ENCODE results near the gene TNNI3K. TPM values are rescaled to one million over a fixed set of nuclear protein-coding genes. Genes with fewer than 3 reads are reported as not detected.

Gene TNNI3K
- total and polyA plus RNA-seq, 8 donors, result 0.34 to 2.2 (median 0.39) TPM; not detected in 2

DNA sequence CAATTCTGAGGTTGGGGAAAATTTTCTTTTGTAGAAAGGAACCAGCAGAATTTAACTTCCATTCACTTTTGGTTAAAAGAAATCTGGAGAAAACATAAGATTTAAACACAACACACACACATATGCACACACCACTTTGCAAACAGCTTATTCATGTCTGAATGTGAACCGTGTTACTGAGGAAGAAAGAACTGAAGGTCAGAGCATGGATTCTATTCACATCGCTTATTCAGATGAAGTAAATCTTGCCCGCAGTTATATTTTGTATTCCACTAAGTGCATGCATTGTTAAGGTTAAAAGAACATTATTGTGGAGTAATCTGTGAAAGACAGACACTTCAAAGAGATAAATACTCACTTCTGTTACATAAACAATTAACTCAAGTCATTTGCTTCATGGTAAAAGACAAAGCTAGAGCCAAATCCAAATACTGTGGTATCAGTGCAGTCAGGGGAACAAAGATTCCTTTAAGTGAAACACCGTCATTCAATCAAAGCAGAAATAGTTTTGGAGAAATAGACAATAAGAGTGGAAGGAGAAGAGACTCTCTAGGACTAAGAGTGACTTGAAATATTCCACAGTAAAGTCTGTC lies 195.3 kb downstream of the TNNI3K start:
- Histone ChIP-seq H3K4me3 (no peak overlapping the region), H3K27ac (no peak overlapping the region), H3K9me3 (no peaks in the 10 kb centered on the region), H3K36me3 (no peaks in the 10 kb centered on the region), H3K4me1 (no peaks in the 10 kb centered on the region), H3K27me3 (no peaks in the 10 kb centered on the region)
- FAIRE-seq (no peak), DNase-seq (no peak), ATAC-seq (no peak)
- no peak for TF ChIP-seq CTCF (IDR thresholded peaks at IDR 0.05)
- 39 to 43% methylated on average over 4 of the region's 4 CpGs for WGBS, 2 donors
- intact Hi-C loops (cut with DNase I), result no loop called here

DNA sequence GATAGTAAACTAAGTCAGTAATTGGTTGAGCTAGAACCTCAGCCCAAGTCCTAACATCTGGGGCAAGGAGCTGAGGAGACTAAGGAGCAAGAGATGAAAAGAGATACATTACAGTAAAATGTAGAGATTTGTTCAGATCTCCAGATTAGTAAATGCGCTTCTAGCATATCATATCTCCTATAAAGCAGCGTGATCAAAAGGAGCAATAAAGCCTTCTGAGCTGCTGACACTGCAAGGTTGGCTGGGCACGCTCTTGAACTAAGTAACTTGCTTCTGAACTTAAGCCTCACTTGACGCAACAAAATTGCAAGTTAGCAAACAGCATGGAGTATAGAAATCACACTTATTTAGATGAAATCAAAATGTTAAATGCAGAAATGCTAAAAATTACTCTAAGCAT lies 196.3 kb downstream of the TNNI3K start:
- H3K4me3 ChIP-seq, result no peak overlapping the region
- TF ChIP-seq CTCF (IDR thresholded peaks at IDR 0.05), result no peak
- no peak overlapping the region for H3K27ac ChIP-seq
- H3K9me3 ChIP-seq, result no peaks in the 10 kb centered on the region
- no peaks in the 10 kb centered on the region for H3K36me3 ChIP-seq
- H3K4me1 ChIP-seq, result no peaks in the 10 kb centered on the region
- no peaks in the 10 kb centered on the region for H3K27me3 ChIP-seq
- intact Hi-C loops (cut with DNase I), result no loop called here
- FAIRE-seq (no peak), DNase-seq (no peak), ATAC-seq (no peak)
- 66 to 83% methylated on average over 4 of the region's 4 CpGs for WGBS, 2 donors

DNA sequence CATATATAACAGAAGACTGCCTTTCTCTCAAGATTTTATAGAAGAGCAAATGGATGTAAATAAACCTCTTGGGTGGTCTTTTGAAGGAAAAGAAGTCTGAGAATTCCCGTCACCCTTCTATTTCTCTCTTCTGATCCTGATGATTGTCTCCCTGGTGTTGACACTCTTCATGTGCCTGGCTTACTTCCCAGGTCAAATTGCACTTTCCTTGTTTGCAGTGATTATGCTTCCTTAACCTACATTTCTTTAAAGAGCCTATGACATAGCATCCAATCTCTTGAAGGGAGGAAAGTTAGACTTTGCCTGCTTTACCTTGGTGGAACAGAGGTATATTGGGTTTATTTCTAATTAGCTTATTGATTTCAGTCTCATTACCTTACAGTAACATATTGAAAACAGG lies 197.1 kb downstream of the TNNI3K start:
- DNase-seq (no peak), ATAC-seq (no peak), FAIRE-seq (no peak)
- H3K27ac ChIP-seq, result no peak overlapping the region
- WGBS, 2 donors, result 0% methylated on average over 1 of the region's 1 CpG
- H3K9me3 ChIP-seq, result no peaks in the 10 kb centered on the region
- no peaks in the 10 kb centered on the region for H3K4me1 ChIP-seq
- intact Hi-C loops (cut with DNase I), result no loop called here
- no peak overlapping the region for H3K4me3 ChIP-seq
- TF ChIP-seq CTCF (IDR thresholded peaks at IDR 0.05), result no peak
- no peaks in the 10 kb centered on the region for H3K27me3 ChIP-seq
- H3K36me3 ChIP-seq, result no peaks in the 10 kb centered on the region

GRCh38 chr1:74434321-74434720 lies 199.1 kb downstream of the TNNI3K start:
- Histone ChIP-seq H3K4me3 (no peak overlapping the region), H3K36me3 (no peaks in the 10 kb centered on the region), H3K27ac (no peak overlapping the region), H3K9me3 (no peaks in the 10 kb centered on the region), H3K27me3 (no peaks in the 10 kb centered on the region), H3K4me1 (no peaks in the 10 kb centered on the region)
- 50 to 70% methylated on average over 2 of the region's 2 CpGs for WGBS, 2 donors
- TF ChIP-seq CTCF (IDR thresholded peaks at IDR 0.05), result no peak
- DNase-seq (no peak), ATAC-seq (no peak), FAIRE-seq (no peak)
- intact Hi-C loops (cut with DNase I), result no loop called here

DNA sequence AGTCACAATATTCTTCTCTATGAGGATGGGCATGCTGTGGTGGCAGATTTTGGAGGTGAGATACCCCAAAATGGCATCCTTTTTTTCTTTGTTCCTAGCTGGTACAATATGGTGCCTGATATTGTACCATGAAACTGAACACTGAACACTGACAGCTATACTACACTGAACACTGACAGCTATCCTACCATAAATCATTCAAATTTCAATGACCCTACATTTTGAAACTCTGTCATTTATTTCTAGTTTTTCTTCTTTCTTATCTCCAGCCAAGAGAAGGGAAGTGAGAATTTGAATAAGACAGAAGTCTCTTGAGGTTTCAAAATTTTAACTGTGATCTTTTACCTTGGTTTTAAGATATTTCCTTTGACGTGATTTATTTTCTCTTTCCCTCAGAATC lies 200.9 kb downstream of the TNNI3K start:
- no peak for FAIRE-seq
- ATAC-seq, result no peak

More for the DNA sequence above, 200.9 kb downstream of the TNNI3K start:
- 27 to 47% methylated on average over 1 of the region's 1 CpG for WGBS, 2 donors
- Histone ChIP-seq H3K4me3 (no peak overlapping the region), H3K27ac (no peak overlapping the region), H3K36me3 (no peaks in the 10 kb centered on the region), H3K4me1 (no peaks in the 10 kb centered on the region), H3K27me3 (no peaks in the 10 kb centered on the region), H3K9me3 (no peaks in the 10 kb centered on the region)
- no peak for DNase-seq
- TF ChIP-seq CTCF (IDR thresholded peaks at IDR 0.05), result no peak
- intact Hi-C loops (cut with DNase I), result no loop called here
